Loucy (cell line): ENCODE measurements around the gene CDH13.

Experiments used
- H2AFZ ChIP-seq: fragments of 200-600 bp; sonication (generic); 2 replicates; pipeline ENCODE4 v1.6.0; 2016; ENCODE audit warnings: antibody characterized with exemption, mild to moderate bottlenecking, low read length, moderate library complexity
- H3F3A ChIP-seq: fragments of 200-600 bp; 2 replicates; pipeline ENCODE4 v1.6.0; 2016; ENCODE audit warnings: antibody characterized with exemption, low read depth, mild to moderate bottlenecking
- H3K27me3 ChIP-seq: fragments of 200-600 bp; sonication (generic); 2 replicates; pipeline ENCODE4 v1.6.1; 2014; ENCODE audit warnings: low read length, mild to moderate bottlenecking; ENCODE audit not compliant: insufficient read depth, poor library complexity, severe bottlenecking
- H3K36me3 ChIP-seq: fragments of 200-600 bp; sonication (generic); 2 replicates; pipeline ENCODE4 v1.6.1; 2016; ENCODE audit warnings: low read length; ENCODE audit not compliant: insufficient read depth
- H3K4me1 ChIP-seq: fragments of 200-600 bp; sonication (generic); 2 replicates; pipeline ENCODE4 v1.5.1; 2014; ENCODE audit warnings: low read length, mild to moderate bottlenecking; ENCODE audit not compliant: insufficient read depth, poor library complexity, severe bottlenecking
- H3K4me2 ChIP-seq: fragments of 200-600 bp; sonication (generic); 2 replicates; pipeline ENCODE4 v1.6.0; 2014; ENCODE audit warnings: antibody characterized with exemption, low read length, low read depth, mild to moderate bottlenecking; ENCODE audit not compliant: poor library complexity, severe bottlenecking
- H3K4me3 ChIP-seq: fragments of 200-600 bp; sonication (generic); 2 replicates; pipeline ENCODE4 v1.5.1; 2014; ENCODE audit warnings: low read length, mild to moderate bottlenecking, mixed read lengths; ENCODE audit not compliant: poor library complexity, severe bottlenecking
- H3K79me2 ChIP-seq: fragments of 200-600 bp; sonication (generic); 2 replicates; pipeline ENCODE4 v1.6.1; 2014; ENCODE audit warnings: low read length; ENCODE audit not compliant: insufficient read depth
- H3K9ac ChIP-seq: fragments of 200-600 bp; sonication (generic); 2 replicates; pipeline ENCODE4 v1.6.0; 2014; ENCODE audit warnings: mild to moderate bottlenecking, low read depth, low read length, moderate library complexity; ENCODE audit not compliant: poor library complexity, severe bottlenecking
- H3K9me2 ChIP-seq: fragments of 200-600 bp; sonication (generic); replicated peaks from 2 replicates; pipeline ENCODE4 v1.6.1; 2016; ENCODE audit warnings: low read depth, low read length, mixed read lengths
- H3K9me3 ChIP-seq: fragments of 200-600 bp; sonication (generic); 2 replicates; pipeline ENCODE4 v1.6.1; 2014; ENCODE audit warnings: mild to moderate bottlenecking, antibody characterized with exemption, low read length, low read depth; ENCODE audit not compliant: insufficient read depth
- H4K20me1 ChIP-seq: fragments of 200-600 bp; sonication (generic); 2 replicates; pipeline ENCODE4 v1.6.0; 2014; ENCODE audit warnings: antibody characterized with exemption, low read length, mild to moderate bottlenecking; ENCODE audit not compliant: insufficient read depth, poor library complexity, severe bottlenecking
- CTCF ChIP-seq: fragments of 200-600 bp; sonication (generic); conservative IDR thresholded peaks from 2 replicates; pipeline ENCODE4 v1.5.1; 2014; ENCODE audit warnings: mild to moderate bottlenecking, antibody characterized with exemption, low read length
- EZH2phosphoT487 ChIP-seq: fragments of 200-600 bp; IDR thresholded peaks from 2 replicates; pipeline ENCODE4 v1.6.1; 2018; ENCODE audit warnings: antibody characterized with exemption, mild to moderate bottlenecking, moderate library complexity, borderline replicate concordance

CDH13 gene

GRCh38 chr16:82788919-82789318, 162.2 kb downstream of the CDH13 start:
- H4K20me1 ChIP-seq, result no peaks in the 10 kb centered on the region
- H3F3A ChIP-seq, result no peaks in the 10 kb centered on the region
- no peak overlapping the region for H3K4me2 ChIP-seq
- H3K36me3 ChIP-seq, result no peaks in the 10 kb centered on the region
- no peak overlapping the region for H3K9ac ChIP-seq
- no peaks in the 10 kb centered on the region for H3K4me1 ChIP-seq
- no peak overlapping the region for H2AFZ ChIP-seq
- TF ChIP-seq CTCF (no peak), EZH2phosphoT487 (no peak)
- no peaks in the 10 kb centered on the region for H3K79me2 ChIP-seq
- H3K4me3 ChIP-seq, result no peak overlapping the region
- no peaks in the 10 kb centered on the region for H3K9me3 ChIP-seq
- no peaks in the 10 kb centered on the region for H3K27me3 ChIP-seq
- H3K9me2 ChIP-seq, result no peaks in the 10 kb centered on the region

GRCh38 chr16:82792693-82793092, 165.9 kb downstream of the CDH13 start:
- Histone ChIP-seq H3K36me3 (no peaks in the 10 kb centered on the region), H3K4me3 (no peak overlapping the region), H3K79me2 (no peaks in the 10 kb centered on the region), H3K27me3 (no peaks in the 10 kb centered on the region), H2AFZ (no peak overlapping the region), H3F3A (no peaks in the 10 kb centered on the region), H3K9me2 (no peaks in the 10 kb centered on the region), H4K20me1 (no peaks in the 10 kb centered on the region), H3K9me3 (no peaks in the 10 kb centered on the region), H3K4me1 (no peaks in the 10 kb centered on the region), H3K4me2 (no peak overlapping the region), H3K9ac (no peak overlapping the region)
- TF ChIP-seq EZH2phosphoT487 (no peak), CTCF (no peak)

- Histone ChIP-seq H3F3A (no peaks in the 10 kb centered on the region), H3K9me2 (no peaks in the 10 kb centered on the region), H3K36me3 (no peaks in the 10 kb centered on the region), H3K9me3 (no peaks in the 10 kb centered on the region), H3K4me2 (no peak overlapping the region), H3K4me1 (no peaks in the 10 kb centered on the region), H3K9ac (no peak overlapping the region), H2AFZ (no peak overlapping the region), H3K4me3 (no peak overlapping the region), H3K79me2 (no peaks in the 10 kb centered on the region), H4K20me1 (no peaks in the 10 kb centered on the region), H3K27me3 (no peaks in the 10 kb centered on the region)
- TF ChIP-seq EZH2phosphoT487, result no peak
- TF ChIP-seq CTCF, result no peak
Observed at GRCh38 chr16:82793528-82794245, 166.9 kb downstream of the CDH13 start.
